OCI-LY7 (cell line): Measurements from ENCODE around the gene TMEM44. TPM values are rescaled to one million over a fixed set of nuclear protein-coding genes. Genes with fewer than 3 reads are reported as not detected.

ENCODE experiments used
- BruUV-seq: library from RNA; stranded (reverse); fragments of 400-500 nt; replicated peaks from 2 replicates; lab custom pipeline; 2021; lab: Mats Ljungman, UMichigan
- CTCF ChIA-PET: fragments of 300-600 bp; sonication (Branson Sonifier 250); formaldehyde crosslinking; loops from one replicate; lab custom pipeline; 2022; ENCODE audit warnings: antibody characterized with exemption; ENCODE audit not compliant: unreplicated experiment; lab: Charles Lee
- POLR2A ChIA-PET: fragments of 300-600 bp; sonication (Branson Sonifier 250); formaldehyde crosslinking; loops from one replicate; lab custom pipeline; 2022; ENCODE audit warnings: antibody characterized with exemption; lab: Charles Lee
- DNase-seq: peaks from one replicate; pipeline ENCODE4 v3.0.0-alpha.2; 2015; ENCODE audit warnings: low spot score
- H2AFZ ChIP-seq: fragments of 200-600 bp; sonication (generic), shearing (Covaris generic); 2 replicates; pipeline ENCODE4 v1.6.1; 2014; ENCODE audit warnings: mild to moderate bottlenecking, antibody characterized with exemption, low read length, moderate library complexity
- H3K27ac ChIP-seq: fragments of 200-600 bp; sonication (generic); 2 replicates; pipeline ENCODE4 v1.5.1; 2014; ENCODE audit warnings: mixed run types, low read depth, mild to moderate bottlenecking, moderate library complexity, low read length, inconsistent platforms; ENCODE audit not compliant: poor library complexity, severe bottlenecking
- H3K36me3 ChIP-seq: fragments of 200-600 bp; sonication (generic); 2 replicates; pipeline ENCODE4 v1.6.1; 2014; ENCODE audit warnings: mild to moderate bottlenecking, antibody characterized with exemption, low read length, moderate library complexity, mixed read lengths; ENCODE audit not compliant: insufficient read depth
- H3K4me1 ChIP-seq: fragments of 200-600 bp; sonication (generic); 2 replicates; pipeline ENCODE4 v1.5.1; 2014; ENCODE audit warnings: mild to moderate bottlenecking, low read length; ENCODE audit not compliant: insufficient read depth, poor library complexity, severe bottlenecking
- H3K4me2 ChIP-seq: fragments of 200-600 bp; sonication (generic); 2 replicates; pipeline ENCODE4 v1.6.1; 2014; ENCODE audit warnings: mild to moderate bottlenecking, low read length
- H3K4me3 ChIP-seq: fragments of 200-600 bp; sonication (generic); 2 replicates; pipeline ENCODE4 v1.5.1; 2014; ENCODE audit warnings: mild to moderate bottlenecking, low read depth, low read length; ENCODE audit not compliant: poor library complexity, severe bottlenecking
- H3K79me2 ChIP-seq: fragments of 200-600 bp; sonication (generic); 2 replicates; pipeline ENCODE4 v1.6.1; 2016; ENCODE audit warnings: low read depth, mild to moderate bottlenecking, low read length, moderate library complexity, mixed read lengths; ENCODE audit not compliant: insufficient read depth
- H3K9me2 ChIP-seq: fragments of 200-600 bp; sonication (generic); 2 replicates; pipeline ENCODE4 v1.6.1; 2016; ENCODE audit warnings: mild to moderate bottlenecking, low read length, mixed read lengths; ENCODE audit not compliant: insufficient read depth
- H3K9me3 ChIP-seq: fragments of 200-600 bp; sonication (generic); 2 replicates; pipeline ENCODE4 v1.6.1; 2014; ENCODE audit warnings: mild to moderate bottlenecking, mixed run types, low read length, mixed read lengths
- H4K20me1 ChIP-seq: fragments of 200-600 bp; sonication (generic); 2 replicates; pipeline ENCODE4 v1.6.1; 2014; ENCODE audit warnings: mild to moderate bottlenecking, antibody characterized with exemption, low read length, moderate library complexity, mixed read lengths; ENCODE audit not compliant: insufficient read depth
- CTCF ChIP-seq: fragments of 200-600 bp; sonication (generic); conservative IDR thresholded peaks from 2 replicates; pipeline ENCODE4 v1.5.1; 2014; ENCODE audit warnings: mild to moderate bottlenecking, antibody characterized with exemption, low read length, moderate library complexity, mixed read lengths
- EZH2phosphoT487 ChIP-seq: fragments of 200-600 bp; sonication (generic); IDR thresholded peaks from 2 replicates; pipeline ENCODE4 v1.6.1; 2018; ENCODE audit warnings: low read depth, borderline replicate concordance, mild to moderate bottlenecking, mixed run types, antibody characterized with exemption, low read length, moderate library complexity, mixed read lengths
- intact Hi-C: fragments of 100-400 bp; cut with micrococcal nuclease; formaldehyde crosslinking; loops from one replicate; pipeline ENCODE4 v1.10.0; 2022; ENCODE audit not compliant: unreplicated experiment
- total RNA-seq, 2 experiments: library from RNA; depleted of rRNA in 1 of 2; stranded (reverse); fragments of >200 nt in 1 of 2; shearing (Covaris generic) in 1 of 2; gene quantifications; 2 replicates each; pipeline ENCODE4 v1.2.3, GENCODE V29; 2014 to 2022

The TMEM44 gene
- total RNA-seq, 2 experiments from 2014 or later = 8.8 to 22.9 TPM

- intact Hi-C loops = no loop called here
- Histone ChIP-seq H2AFZ (no peak overlapping the region), H3K4me2 (no peak overlapping the region), H4K20me1 (no peaks in the 10 kb centered on the region), H3K4me1 (no peaks in the 10 kb centered on the region), H3K27ac (no peak overlapping the region), H3K9me2 (no peaks in the 10 kb centered on the region), H3K9me3 (no peaks in the 10 kb centered on the region), H3K36me3 (no peaks in the 10 kb centered on the region), H3K4me3 (no peak overlapping the region), H3K79me2 (no peaks in the 10 kb centered on the region)
- TF ChIP-seq EZH2phosphoT487 = no peak
- TF ChIP-seq CTCF = no peak
- no peak for DNase-seq
- ChIA-PET POLR2A (no interaction called here), CTCF (no interaction called here)
- no TSS peak for BruUV-seq
Measured at GRCh38 chr3:194615226-194615625, 18.0 kb downstream of the TMEM44 start.

- Histone ChIP-seq H3K9me2 (no peaks in the 10 kb centered on the region), H3K27ac (no peak overlapping the region), H2AFZ (no peak overlapping the region), H3K36me3 (no peaks in the 10 kb centered on the region), H3K4me2 (no peak overlapping the region), H3K9me3 (no peaks in the 10 kb centered on the region), H4K20me1 (no peaks in the 10 kb centered on the region), H3K79me2 (no peaks in the 10 kb centered on the region), H3K4me3 (no peak overlapping the region), H3K4me1 (no peaks in the 10 kb centered on the region)
- DNase-seq = no peak
- ChIA-PET CTCF (no interaction called here), POLR2A (no interaction called here)
- no peak for TF ChIP-seq EZH2phosphoT487
- TF ChIP-seq CTCF = no peak
- BruUV-seq = no TSS peak
- intact Hi-C loops = no loop called here
Measured at GRCh38 chr3:194612221-194612620, 21.0 kb downstream of the TMEM44 start.

GRCh38 chr3:194610689-194611088, 22.5 kb downstream of the TMEM44 start:
- Histone ChIP-seq H3K27ac (no peak overlapping the region), H3K36me3 (no peaks in the 10 kb centered on the region), H3K4me1 (no peaks in the 10 kb centered on the region), H2AFZ (no peak overlapping the region), H4K20me1 (no peaks in the 10 kb centered on the region), H3K9me3 (no peaks in the 10 kb centered on the region), H3K9me2 (no peaks in the 10 kb centered on the region), H3K4me2 (no peak overlapping the region), H3K4me3 (no peak overlapping the region), H3K79me2 (no peaks in the 10 kb centered on the region)
- DNase-seq = no peak
- intact Hi-C loops = no loop called here
- TF ChIP-seq CTCF = no peak
- no peak for TF ChIP-seq EZH2phosphoT487
- BruUV-seq = no TSS peak
- ChIA-PET POLR2A (interaction anchor here (0.9 kb wide), 1 partner anchor 23 kb away, joined by 3 read pairs; no protein-coding TSS in a partner anchor), CTCF (no interaction called here)
